Stimulated activated CD4-positive, alpha-beta T cell treated with anti-CD3 and anti-CD28 coated beads, Interleukin-15, amount 100 ng/mL, for 1 hour (primary cell): ENCODE data around the gene PHRF1.

Source experiments
- DNase-seq, 2 donors: peaks; one replicate each; pipeline ENCODE4 v3.0.0-alpha.2; 2020; ENCODE audit warnings: low read depth in 1 of 2, low spot score in 1 of 2

Gene PHRF1

DNA sequence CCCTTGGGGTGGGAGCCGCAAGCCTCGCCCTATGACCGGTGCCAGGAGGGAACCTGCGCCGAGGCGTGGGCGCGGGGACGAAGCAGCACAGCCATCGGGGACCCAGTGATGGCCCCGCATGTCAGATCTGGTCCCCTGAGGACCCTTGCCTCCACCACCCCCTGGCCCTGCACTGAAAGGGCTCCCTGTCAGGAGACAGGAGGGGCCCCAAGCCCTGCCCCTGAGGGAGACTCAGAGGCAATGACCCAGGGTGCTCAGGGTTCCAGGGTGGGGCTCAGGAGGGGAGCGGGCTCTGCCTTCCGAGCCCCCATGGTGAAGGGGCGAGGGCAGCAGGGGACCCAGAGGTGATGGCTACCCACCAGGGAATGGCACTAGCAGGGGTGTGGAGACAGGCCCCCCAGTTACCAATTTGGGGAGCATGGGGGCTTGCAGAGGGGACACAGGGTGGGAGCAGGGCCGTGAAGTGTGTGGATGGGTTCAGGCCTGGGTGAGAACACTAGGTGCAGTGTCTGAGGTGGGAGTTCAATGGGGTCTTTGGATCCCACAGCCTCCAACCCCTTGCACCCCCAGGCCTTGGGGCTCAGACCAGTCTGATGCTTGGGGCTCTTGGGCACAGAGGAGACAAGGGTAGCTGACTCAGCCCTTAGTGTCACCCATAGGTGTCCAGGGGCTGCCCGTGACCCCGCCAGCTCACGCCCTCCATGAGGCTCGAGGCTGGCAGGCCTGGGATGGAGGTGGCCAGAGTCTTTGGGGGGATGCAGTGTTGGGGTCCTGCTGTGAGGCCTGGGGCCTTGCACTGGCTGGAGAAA, 38.4 kb upstream of the PHRF1 start:
- no peak for DNase-seq

DNA sequence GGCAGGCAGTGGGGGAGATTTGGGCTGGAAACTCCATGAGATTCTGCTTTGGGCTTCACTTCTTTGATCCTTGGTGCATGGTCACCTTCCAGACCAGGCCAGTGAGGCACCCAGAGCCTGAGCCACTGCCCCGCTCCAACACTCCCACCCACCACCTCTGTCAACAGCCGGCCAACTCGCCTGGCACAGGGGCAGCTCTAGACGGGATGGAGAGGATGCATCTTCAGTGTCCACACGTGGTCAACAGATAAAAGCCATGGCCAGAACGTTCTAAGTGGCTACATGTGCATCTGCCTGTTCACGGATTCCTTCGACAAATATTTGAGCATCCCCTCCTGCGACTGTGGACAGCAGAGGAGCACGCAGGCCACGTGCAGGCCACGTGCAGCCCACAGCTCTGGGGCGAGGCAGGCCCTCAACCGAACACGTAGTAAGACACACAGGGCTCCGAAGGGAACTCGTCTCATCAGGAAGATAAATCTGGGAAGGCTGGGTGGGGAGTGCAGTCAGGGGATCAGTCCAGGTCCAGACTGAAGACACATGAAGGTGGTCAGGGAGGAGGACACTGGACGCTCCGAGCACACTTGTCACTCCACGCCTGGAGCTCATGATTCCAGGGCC, 37.7 kb upstream of the PHRF1 start:
- DNase-seq, result no peak

DNA sequence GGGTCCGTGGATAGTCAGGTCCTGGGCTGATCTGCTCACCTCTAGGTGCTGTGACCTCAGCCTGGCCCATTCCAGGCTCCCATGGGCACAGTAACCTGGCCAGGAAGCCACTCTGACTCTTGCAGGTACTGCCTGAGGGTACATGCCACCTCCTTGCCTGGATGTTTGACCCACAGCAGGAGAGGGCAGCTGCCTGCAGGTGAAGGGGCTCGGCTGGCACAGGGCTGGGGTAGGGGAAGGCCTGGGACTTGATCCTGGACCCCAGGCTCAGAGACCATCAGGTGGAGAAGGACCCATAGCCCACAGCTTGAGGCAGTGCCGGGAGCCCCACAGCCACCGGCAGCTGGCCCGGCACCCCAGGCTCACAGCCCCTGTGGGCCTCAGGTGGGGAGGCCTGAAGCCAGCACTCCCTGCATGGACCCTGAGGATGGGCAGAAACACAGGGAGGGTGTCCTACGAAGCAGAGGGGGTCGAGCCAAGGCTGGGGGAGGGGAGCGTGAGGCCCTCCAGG, 36.2 kb upstream of the PHRF1 start:
- DNase-seq, result no peak

DNA sequence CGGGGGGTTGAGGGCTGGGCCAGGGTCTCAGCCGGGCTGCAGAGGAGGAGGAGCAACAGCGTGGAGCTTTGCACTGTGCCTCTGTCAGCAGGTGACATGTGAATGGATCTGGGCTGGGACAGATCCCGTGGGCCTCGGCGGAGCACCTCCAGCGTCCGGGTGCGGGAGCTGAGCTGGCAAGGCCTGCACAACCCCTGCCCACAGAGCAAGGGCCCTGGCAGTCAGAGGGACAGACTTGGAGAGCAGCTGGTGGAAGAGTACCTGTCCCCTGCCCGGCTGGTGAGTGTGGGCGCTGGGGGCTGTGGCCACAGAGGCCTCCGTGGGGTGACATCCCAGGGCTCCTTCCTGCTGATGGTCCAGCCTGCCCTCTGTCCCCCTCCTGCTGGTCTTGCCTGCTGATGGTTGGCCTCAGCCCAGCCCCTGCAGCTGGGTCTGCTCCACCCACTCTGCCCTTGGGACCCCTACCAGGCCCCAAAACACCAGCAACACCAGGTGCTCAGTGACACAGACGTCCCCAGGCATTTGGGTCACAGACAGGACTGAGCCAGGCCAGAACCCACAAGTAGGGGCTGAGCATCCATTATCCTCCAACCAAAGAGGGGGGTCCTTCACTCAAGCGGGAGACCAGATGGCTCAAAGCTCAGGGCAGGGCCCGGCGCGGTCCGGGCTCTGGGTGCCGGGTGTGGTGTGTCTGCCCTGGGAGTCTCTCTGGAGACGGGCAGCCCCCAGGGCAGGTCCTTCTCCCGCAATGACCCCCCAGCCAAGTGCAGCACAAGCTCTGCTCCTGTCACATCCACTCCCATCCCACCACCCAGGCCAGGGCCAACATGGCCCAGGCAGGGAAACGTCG, 35.5 kb upstream of the PHRF1 start:
- DNase-seq, result no peak

DNA sequence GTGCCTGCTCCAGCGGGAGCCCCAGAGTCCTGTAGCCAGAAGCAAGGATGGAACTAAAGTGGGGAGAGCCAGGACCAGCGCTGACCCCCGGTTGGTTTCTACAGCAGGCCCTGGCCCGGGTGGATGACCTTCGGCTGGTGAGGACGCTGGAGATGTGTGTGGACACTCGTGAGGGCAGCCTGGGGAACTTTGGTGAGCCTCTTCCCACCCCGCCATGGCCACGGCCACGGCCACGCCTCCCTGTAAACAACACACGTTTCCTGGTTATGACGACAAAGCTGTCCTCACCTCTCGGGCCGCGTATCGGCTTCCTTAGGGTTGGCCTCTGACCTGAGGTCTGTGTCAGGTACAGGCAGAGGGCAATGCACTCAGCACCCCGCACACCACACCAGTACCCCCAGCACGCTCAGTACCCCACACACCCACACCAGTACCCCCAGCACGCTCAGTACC, 34.8 kb upstream of the PHRF1 start:
- no peak for DNase-seq

DNA sequence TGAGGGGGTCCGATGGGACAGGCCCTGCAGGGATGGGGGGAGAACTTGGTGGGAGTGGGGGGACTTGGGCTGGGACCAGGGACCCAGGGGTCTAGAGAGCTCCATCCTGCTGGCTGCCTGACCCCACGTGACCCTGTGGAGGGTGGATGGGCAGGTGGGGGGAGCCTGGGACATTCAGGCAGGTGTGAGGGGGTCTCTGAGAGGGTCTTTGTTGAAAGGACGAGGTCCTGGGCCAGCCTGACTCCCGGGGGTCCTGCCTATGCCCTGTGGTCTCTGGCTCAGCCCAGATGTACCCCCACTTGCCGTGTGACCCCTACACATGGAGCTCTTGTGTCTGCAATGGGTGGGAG, 31.5 kb upstream of the PHRF1 start:
- DNase-seq, result no peak

DNA sequence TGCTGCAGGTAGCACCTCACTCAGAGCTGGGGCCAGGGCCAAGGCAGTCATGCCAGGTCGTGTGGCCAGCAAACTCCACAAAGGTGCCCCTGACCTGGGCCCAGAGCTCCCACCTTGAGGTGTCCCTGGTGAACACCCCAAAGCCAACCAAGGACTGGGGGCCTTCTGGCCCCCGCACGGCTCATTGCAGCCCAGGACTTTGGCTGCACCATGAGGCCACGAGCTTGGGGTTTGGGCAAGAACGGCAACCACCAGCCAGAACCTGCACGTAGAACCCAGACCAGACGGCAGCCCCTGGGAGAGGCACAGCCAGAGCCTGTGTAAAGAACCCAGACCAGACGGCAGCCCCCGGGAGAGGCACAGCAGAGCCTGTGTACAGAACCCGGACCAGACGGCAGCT, 31.1 kb upstream of the PHRF1 start:
- no peak for DNase-seq

DNA sequence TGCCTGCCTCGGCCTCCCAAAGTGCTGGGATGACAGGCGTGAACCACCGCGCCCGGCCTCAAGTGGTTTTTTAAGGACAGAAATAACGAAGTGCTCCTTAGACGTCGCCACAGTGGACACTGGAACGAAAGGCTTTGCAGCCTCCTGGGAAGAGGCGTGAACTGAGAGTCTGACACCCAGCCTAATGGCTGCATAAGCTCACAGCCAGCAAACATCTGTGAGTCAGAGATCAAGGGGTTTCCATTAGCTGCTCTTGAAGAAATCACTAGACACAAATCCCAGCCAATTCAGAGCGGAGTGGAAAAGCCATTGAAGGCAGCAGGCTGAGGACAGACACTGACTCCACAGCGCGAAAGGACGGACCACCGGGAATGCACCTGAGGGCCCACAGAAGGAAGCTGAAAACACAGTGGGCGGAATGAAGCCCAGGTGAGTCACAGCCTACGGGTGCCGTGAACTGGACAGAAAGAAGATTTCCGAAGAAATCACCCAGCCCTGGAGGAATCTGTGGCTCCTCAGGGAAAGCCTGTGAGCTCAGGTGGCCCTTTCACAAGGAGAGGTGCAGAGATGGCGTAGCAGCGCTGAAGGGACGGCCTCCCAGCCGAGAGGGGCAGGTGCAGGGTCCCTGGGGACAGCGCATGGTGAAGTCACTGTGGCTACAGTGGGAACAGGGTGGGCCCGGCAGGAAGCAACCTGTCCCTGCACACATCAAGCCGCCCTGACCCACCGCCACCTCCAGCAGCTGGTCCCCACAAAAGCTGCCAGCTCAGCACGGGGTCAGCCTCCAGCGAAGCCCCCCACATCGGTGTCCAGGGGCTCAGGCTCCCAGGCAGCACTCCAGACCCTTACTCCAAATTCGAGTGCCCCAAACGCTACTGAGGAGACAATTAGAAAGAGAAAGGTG, 27.3 kb upstream of the PHRF1 start:
- no peak for DNase-seq

DNA sequence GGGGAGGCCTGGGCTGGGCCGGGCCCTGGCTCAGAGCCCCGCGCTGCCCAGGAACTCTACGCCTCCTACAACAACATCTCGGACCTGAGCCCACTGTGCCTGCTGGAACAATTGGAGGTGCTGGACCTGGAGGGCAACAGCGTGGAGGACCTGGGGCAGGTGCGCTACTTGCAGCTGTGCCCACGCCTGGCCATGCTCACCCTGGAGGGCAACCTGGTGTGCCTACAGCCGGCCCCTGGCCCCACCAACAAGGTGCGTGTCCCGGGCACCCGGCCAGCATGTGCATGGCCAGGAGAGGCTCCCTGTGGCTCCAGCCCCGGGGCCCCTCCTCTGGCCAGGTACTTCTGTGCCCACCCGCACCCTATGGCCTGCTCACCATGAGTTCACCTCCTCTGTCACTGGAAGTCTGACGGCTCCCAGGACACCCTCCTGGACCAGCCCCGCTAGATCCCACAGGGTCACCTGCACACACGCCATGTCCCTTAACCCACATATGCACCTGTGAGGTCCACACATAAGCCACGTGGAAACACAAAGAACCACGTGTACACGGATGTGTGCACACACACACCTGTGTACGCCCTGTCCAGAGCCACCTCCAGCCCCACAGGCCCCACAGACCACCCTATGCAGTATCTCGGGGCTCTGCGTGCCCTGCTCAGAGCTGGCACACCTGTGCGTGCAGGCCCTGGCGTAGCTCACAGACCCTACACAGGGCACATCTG, 26.1 kb upstream of the PHRF1 start:
- no peak for DNase-seq

DNA sequence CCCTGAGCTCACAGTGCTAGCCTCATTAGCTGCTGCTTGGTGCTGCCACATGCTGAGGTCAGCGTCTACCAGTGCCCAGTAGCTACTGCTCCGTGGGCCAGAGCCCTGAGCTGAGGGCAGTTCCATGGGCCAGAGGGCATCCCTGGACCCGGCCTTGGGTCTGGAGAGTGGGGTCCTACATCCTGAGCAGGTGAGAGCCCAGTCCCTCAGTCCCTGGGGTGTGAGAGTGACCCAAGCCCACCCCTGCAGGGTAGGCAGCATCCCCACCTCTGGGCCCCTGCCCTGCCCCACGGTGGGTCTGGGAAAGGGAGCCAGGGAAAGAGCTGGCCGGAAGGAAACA, 25.6 kb upstream of the PHRF1 start:
- DNase-seq, result no peak

DNA sequence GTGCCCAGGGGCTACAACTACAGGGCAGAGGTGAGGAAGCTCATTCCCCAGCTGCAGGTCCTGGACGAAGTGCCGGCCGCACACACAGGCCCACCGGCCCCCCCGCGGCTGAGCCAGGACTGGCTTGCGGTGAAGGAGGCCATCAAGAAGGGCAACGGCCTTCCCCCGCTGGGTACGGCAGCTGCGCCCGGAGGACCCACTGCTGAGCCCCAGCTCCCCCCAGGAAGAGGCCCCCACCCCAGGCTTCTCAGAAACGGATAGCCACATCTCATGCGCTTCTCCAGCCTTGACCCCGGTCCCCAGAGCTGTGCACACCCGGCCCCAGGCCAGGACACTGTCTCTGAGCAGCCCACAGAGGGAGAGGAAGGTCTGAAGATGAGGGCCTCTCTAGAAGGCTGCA, 25.1 kb upstream of the PHRF1 start:
- no peak for DNase-seq

DNA sequence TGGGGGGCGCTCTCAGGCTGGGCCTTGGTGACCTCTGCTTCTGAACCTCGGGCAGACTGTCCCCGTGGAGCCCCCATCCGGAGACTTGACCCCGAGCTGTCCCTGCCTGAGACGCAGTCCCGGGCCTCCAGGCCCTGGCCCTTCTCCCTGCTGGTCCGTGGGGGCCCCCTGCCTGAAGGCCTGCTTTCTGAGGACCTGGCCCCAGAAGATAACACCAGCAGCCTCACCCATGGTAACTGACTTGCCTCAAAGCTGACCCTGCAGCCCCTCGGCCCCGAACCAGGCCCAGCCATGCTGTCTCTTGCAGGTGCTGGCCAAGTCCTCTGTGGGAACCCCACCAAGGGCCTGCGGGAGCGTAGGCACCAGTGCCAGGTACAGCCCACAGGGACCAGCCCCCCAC, 24.7 kb upstream of the PHRF1 start:
- no peak for DNase-seq

DNA sequence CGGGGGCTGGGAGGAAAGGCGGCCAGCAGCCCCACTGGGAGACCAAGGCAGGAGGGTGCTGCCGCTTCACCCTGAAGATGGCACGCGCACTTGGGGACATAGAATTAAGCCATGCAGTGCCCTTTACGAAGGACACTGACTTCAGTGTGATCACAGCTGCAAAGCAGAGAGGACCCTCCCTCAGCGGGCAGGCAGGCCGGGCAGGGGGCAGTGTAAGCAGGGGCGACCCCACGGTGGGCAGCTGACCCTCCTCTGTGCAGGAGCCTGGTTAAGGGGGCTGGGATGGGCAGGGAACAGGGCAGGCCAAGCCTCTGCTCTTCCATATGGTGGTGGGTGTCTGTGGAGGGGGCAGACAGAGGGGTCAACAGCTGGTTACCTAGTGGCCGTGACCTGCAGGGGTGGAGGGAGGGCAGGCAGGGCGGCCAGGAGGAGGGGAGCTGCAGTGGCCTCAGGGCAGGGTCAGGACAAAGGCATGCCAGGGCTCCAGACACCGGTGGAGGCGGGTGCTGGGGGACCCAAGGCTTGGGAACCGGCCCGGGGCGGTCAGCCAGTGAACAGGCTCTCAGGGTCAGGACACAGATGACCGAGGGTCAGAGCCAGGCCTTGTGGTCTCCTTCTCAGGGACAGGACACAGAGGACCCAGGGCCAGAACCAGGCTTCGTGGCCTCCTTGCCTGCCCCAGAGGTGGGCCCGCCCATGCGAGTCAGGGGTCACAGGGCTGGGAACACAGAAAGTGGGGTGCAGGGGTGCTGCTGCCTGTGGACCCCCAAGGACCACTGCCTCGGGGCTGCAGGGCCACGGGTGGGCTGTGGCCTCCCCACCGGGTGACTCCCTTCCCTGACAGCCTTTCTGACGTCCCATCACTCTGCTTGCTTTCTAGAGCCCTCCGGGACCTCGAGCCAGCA, 22.9 kb upstream of the PHRF1 start:
- DNase-seq, result no peak

DNA sequence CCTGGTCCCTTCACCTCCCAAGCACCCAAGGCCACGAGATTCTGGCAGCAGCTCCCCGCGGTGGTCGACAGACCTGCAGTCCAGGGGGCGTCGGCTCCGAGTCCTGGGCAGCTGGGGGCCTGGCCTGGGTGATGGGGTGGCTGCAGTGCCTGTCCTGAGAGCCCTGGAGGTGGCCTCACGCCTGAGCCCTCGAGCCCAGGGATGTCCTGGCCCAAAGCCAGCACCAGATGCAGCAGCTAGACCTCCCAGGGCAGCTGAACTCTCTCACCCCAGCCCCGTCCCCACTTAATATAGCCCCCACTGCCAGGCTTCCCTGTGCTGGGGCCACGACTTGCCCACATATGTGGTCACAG, 22.3 kb upstream of the PHRF1 start:
- no peak for DNase-seq

DNA sequence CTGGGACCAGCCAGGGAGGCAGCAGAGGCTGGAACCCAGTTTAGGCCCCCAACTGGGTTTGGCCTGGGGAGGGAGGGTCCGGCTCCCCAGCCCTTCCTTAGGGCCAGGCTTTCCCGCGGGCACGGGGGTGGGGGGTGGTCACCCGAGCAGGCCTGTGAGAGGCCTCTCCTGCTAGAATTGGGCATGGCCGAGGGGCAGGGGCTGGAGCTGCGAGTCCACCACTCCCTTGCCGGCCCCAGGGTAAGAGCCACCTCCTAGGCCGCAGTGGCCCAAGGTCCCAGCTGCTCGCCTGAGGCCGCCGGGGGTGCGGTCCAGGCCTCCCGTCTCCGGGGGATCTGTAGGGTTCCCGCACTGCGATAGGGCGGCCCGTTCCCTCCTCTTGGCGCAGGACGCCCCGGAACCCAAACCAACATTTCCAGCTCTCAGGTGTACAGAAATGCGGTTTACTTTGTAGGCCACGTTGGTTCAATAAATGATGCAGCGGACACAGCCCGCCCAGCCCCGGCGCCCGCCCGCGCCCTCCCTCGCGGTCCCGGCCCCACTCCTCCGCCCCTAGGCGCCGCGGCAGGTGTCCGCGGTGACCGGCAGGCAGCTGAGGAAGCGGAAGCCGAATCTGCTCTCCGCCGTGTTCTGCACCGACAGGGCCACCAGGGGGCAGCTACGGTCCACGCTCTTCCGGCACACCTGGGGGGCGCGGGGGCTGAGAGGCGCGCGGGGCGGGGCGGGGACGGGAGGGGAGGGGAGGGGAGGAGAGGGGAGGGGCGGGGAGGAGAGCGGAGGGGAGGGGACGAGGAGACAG, 21.6 kb upstream of the PHRF1 start:
- peak; percentile 53 to 66 for DNase-seq

DNA sequence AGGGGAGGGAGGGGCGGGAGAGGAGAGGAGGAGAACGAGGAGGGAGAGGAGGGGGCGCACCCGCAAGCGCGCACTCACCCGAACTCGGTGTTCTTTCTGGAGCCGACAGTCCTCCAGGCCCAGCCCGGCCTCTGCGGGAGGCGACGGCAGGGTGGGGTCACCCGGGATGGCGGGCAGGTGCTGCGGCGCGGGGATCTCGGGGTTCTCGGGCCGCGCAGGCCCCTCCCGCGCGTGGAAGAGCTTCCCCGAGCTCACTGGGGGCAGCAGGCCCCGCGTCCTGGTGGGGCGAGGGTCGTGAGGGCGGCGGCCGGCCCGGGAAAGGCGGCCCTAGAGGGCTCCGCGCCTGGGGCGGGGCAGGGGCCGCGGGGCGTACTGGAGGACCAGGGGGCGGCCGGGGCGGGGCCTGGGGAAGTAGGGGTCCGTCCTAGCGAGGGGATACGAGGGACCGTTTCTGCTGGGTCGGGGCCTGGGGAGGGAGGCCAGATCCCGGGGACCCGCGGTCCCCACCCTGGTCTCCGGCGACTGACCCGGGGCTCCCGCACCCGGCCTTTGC, 21.0 kb upstream of the PHRF1 start:
- no peak for DNase-seq

DNA sequence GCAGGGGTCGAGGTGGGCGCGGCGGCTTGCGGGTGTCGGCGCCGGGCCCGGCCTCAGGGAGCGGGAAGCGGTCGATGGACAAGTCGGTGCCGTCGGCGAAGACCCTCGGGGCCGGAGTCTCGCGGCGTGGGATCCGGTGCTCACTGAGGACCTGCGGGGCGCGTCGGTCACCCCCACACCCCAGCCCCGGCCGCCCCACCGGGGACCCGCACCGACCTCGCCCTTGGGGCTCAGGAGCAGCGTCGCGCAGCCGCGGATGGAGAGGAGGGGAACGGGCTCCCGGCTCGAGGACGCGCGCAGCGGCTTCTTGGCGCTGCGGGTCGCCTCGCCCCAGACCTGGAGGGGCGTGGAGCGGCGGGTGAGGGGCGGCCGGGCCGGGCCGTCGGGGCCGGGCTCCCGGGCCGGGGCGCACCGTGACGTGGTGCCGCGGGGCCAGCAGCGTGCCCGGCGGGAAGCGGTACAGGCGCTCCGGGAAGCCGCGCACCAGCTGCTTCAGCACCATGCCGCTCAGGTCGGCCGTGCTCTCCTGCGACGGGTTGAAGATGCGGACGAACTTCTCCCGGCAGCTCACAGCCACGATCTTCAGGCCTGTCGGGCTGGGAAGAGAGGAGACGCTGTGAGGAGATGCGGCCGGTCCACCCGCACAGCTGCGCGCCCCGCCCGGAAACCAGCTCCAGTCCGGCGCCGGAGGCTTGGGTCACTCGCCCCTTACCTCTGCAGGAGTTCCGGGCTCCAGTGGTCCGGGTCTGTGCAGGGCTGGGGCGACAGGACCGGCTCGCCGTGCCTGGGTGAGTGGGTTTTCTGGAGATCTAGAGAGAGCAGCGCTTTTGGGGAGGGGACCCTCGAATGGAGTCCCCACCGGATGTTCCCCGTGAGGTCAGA, 20.2 kb upstream of the PHRF1 start:
- DNase-seq, result no peak
